GM23338 (cell line): ENCODE data around the gene C6.
"Not testable (repeated sequence)": the region's sequence is repeated elsewhere in the genome, so short reads cannot be mapped to it uniquely, and the experiment has no call there.

Experiments used
- CTCF ChIP-seq, 2 experiments: fragments of 200-600 bp in 1 of 2; sonication (generic) in 1 of 2; conservative IDR thresholded peaks; 2 replicates each; pipeline versions ENCODE4 v1.5.1 to v1.6.1; 2016 to 2017; ENCODE audit warnings: antibody characterized with exemption in 2 of 2, low read depth in 2 of 2, mild to moderate bottlenecking in 2 of 2, moderate library complexity in 1 of 2
- EZH2 ChIP-seq: fragments of 200-600 bp; sonication (generic); IDR thresholded peaks from one replicate; pipeline ENCODE4 v1.8.0; 2017; ENCODE audit warnings: antibody characterized with exemption, mild to moderate bottlenecking, low read depth; ENCODE audit not compliant: unreplicated experiment
- EZH2phosphoT487 ChIP-seq: fragments of 200-600 bp; sonication (generic); IDR thresholded peaks from one replicate; pipeline ENCODE4 v1.8.1; 2018; ENCODE audit warnings: antibody characterized with exemption; ENCODE audit not compliant: unreplicated experiment
- NANOG ChIP-seq: IDR thresholded peaks from 2 replicates; pipeline ENCODE4 v1.6.1; 2016; ENCODE audit warnings: antibody characterized with exemption, borderline replicate concordance
- POLR2AphosphoS5 ChIP-seq: IDR thresholded peaks from 2 replicates; pipeline ENCODE4 v1.6.1; 2016; ENCODE audit warnings: antibody characterized with exemption, low read depth
- REST ChIP-seq: IDR thresholded peaks from one replicate; pipeline ENCODE4 v1.6.1; 2018; ENCODE audit warnings: antibody characterized with exemption; ENCODE audit not compliant: unreplicated experiment

- not testable (repeated sequence) for TF ChIP-seq CTCF (conservative IDR thresholded peaks at IDR 0.05; ENCODE audit: low read depth in 2 of 2); EZH2; EZH2phosphoT487; POLR2AphosphoS5; REST; NANOG
Measured at GRCh38 chr5:41230276-41230675, 16.9 kb upstream of the C6 start.
